GM19239 (cell line): ENCODE measurements around the gene CYSLTR1.
"Not testable (repeated sequence)": the region's sequence is repeated elsewhere in the genome, so short reads cannot be mapped to it uniquely, and the experiment has no call there.

Experiments
- DNase-seq: peaks from one replicate; pipeline ENCODE4 v3.0.0; 2011; ENCODE audit warnings: low spot score; ENCODE audit not compliant: insufficient read length
- FAIRE-seq: peaks from 2 replicates; lab custom pipeline; 2011; peaks lifted over from hg19 to GRCh38; lab: Jason Lieb, UNC

CYSLTR1 gene

GRCh38 chrX:78327370-78328086, at the start of gene CYSLTR1:
Gene CYSLTR1, minus strand, starts transcription at chrX:78327611. Its CDS starts 53,865 bp downstream, at chrX:78273746.
- DNase-seq (no peak), FAIRE-seq (peak; percentile 100)

- FAIRE-seq (no peak), DNase-seq (no peak)
Observed at GRCh38 chrX:78377186-78377585, 49.8 kb upstream of the CYSLTR1 start.

- DNase-seq, result no peak
- FAIRE-seq, result no peak
Observed at GRCh38 chrX:78375894-78376293, 48.5 kb upstream of the CYSLTR1 start.

GRCh38 chrX:78366576-78366975, 39.2 kb upstream of the CYSLTR1 start:
- DNase-seq (no peak), FAIRE-seq (no peak)

GRCh38 chrX:78357342-78358055, 30.1 kb upstream of the CYSLTR1 start:
- DNase-seq (no peak), FAIRE-seq (no peak)

- peak; percentile 71 for FAIRE-seq
- DNase-seq, result no peak
Observed at GRCh38 chrX:78333521-78333920, 6.1 kb upstream of the CYSLTR1 start.

GRCh38 chrX:78331708-78332107, 4.3 kb upstream of the CYSLTR1 start:
- DNase-seq, result no peak

GRCh38 chrX:78330540-78330939, 3.1 kb upstream of the CYSLTR1 start:
- DNase-seq (no peak), FAIRE-seq (peak; percentile 86)

More at GRCh38 chrX:78331708-78332107, 4.3 kb upstream of the CYSLTR1 start:
- peak; percentile 90 for FAIRE-seq

GRCh38 chrX:78330068-78330467, 2.7 kb upstream of the CYSLTR1 start:
- no peak for FAIRE-seq
- DNase-seq, result no peak

GRCh38 chrX:78329486-78329885, 2.1 kb upstream of the CYSLTR1 start:
- DNase-seq (no peak), FAIRE-seq (peak; percentile 82)

- no peak for DNase-seq
- peak; percentile 76 for FAIRE-seq
Observed at GRCh38 chrX:78326401-78326800, 1.0 kb downstream of the CYSLTR1 start.

- DNase-seq, result no peak
- no peak for FAIRE-seq
Observed at GRCh38 chrX:78322863-78323262, 4.5 kb downstream of the CYSLTR1 start.

- FAIRE-seq (peak; percentile 99), DNase-seq (no peak)
Observed at GRCh38 chrX:78321809-78322208, 5.6 kb downstream of the CYSLTR1 start.

- FAIRE-seq (no peak), DNase-seq (no peak)
Observed at GRCh38 chrX:78316265-78316664, 11.1 kb downstream of the CYSLTR1 start.

- no peak for DNase-seq
- FAIRE-seq, result no peak
Observed at GRCh38 chrX:78315745-78316144, 11.7 kb downstream of the CYSLTR1 start.

GRCh38 chrX:78314561-78314960, 12.8 kb downstream of the CYSLTR1 start:
- FAIRE-seq, result peak; percentile 35

GRCh38 chrX:78313526-78313925, 13.9 kb downstream of the CYSLTR1 start:
- DNase-seq (no peak), FAIRE-seq (no peak)

More at GRCh38 chrX:78314561-78314960, 12.8 kb downstream of the CYSLTR1 start:
- no peak for DNase-seq

- FAIRE-seq (no peak), DNase-seq (no peak)
Observed at GRCh38 chrX:78307665-78308064, 19.7 kb downstream of the CYSLTR1 start.

GRCh38 chrX:78303086-78303485, 24.3 kb downstream of the CYSLTR1 start:
- no peak for DNase-seq
- FAIRE-seq, result no peak

GRCh38 chrX:78300933-78301332, 26.5 kb downstream of the CYSLTR1 start:
- DNase-seq, FAIRE-seq: not testable (repeated sequence)

- FAIRE-seq (no peak), DNase-seq (no peak)
Observed at GRCh38 chrX:78283511-78283910, 43.9 kb downstream of the CYSLTR1 start.
